ENCODE data around the gene SIGLEC10. TPM values are rescaled to one million over a fixed set of nuclear protein-coding genes. Genes with fewer than 3 reads are reported as not detected.
"Not testable (repeated sequence)": the region's sequence is repeated elsewhere in the genome, so short reads cannot be mapped to it uniquely, and the experiment has no call there.

Gene SIGLEC10
- total RNA-seq, 2 experiments from 2014 or later: 1.2 to 1.8 TPM

GRCh38 chr19:51407511-51408131, 9.8 kb downstream of the SIGLEC10 start:
- CTCF ChIA-PET: interaction anchor here (0.6 to 2.4 kb wide), 10 partner anchors 9 to 249 kb away, joined by 3 to 6 read pairs (median 4); partner anchors contain the start of gene ETFB
- POLR2A ChIA-PET: interaction anchor here (0.9 kb wide), 1 partner anchor 12 kb away, joined by 3 read pairs; no protein-coding TSS in a partner anchor

- ChIA-PET POLR2A (no interaction called here), CTCF (interaction anchor here (1.2 kb wide), 1 partner anchor 20 kb away, joined by 4 read pairs; no protein-coding TSS in a partner anchor)
Observed at GRCh38 chr19:51402117-51402516, 15.3 kb downstream of the SIGLEC10 start.

- CTCF ChIA-PET: interaction anchor here (1.0 to 1.8 kb wide), 2 partner anchors 38 to 115 kb away, joined by 4 to 5 read pairs; no protein-coding TSS in a partner anchor
- POLR2A ChIA-PET: interaction anchor here (0.6 kb wide), 1 partner anchor 35 kb away, joined by 3 read pairs; no protein-coding TSS in a partner anchor
Observed at GRCh38 chr19:51399936-51400335, 17.5 kb downstream of the SIGLEC10 start.

- ChIA-PET POLR2A (no interaction called here), CTCF (interaction anchor here (1.0 to 2.2 kb wide), 5 partner anchors 9 to 258 kb away, joined by 3 to 7 read pairs (median 4); no protein-coding TSS in a partner anchor)
Observed at GRCh38 chr19:51399231-51399630, 18.2 kb downstream of the SIGLEC10 start.

GRCh38 chr19:51398096-51398704, 19.2 kb downstream of the SIGLEC10 start:
- ChIA-PET CTCF (interaction anchor here (0.6 to 2.2 kb wide), 9 partner anchors 10 to 259 kb away, joined by 3 to 7 read pairs (median 3); no protein-coding TSS in a partner anchor), POLR2A (no interaction called here)

GRCh38 chr19:51397453-51397852, 20.0 kb downstream of the SIGLEC10 start:
- POLR2A ChIA-PET: not testable (repeated sequence)
- CTCF ChIA-PET: interaction anchor here (0.6 to 2.2 kb wide), 8 partner anchors 10 to 260 kb away, joined by 3 to 7 read pairs (median 4); no protein-coding TSS in a partner anchor

GRCh38 chr19:51396175-51396574, 21.3 kb downstream of the SIGLEC10 start:
- ChIA-PET POLR2A (interaction anchor here (0.7 to 3.4 kb wide), 8 partner anchors 20 to 198 kb away, joined by 3 to 37 read pairs (median 4); partner anchors contain the start of genes ETFB and NKG7), CTCF (interaction anchor here (1.3 to 3.5 kb wide), 5 partner anchors 21 to 45 kb away, joined by 4 to 26 read pairs (median 15); partner anchors contain the start of genes NKG7 and SIGLEC10)

GRCh38 chr19:51394050-51394836, 23.2 kb downstream of the SIGLEC10 start:
- ChIA-PET POLR2A (interaction anchor here (0.6 to 3.4 kb wide), 9 partner anchors 18 to 268 kb away, joined by 3 to 37 read pairs (median 12); partner anchors contain the start of genes ETFB and NKG7), CTCF (interaction anchor here (0.7 to 3.5 kb wide), 11 partner anchors 12 to 263 kb away, joined by 3 to 26 read pairs (median 6); partner anchors contain the start of genes ETFB, NKG7 and SIGLEC10)

GRCh38 chr19:51392701-51393100, 24.7 kb downstream of the SIGLEC10 start:
- ChIA-PET CTCF (interaction anchor here (1.2 kb wide), 1 partner anchor 21 kb away, joined by 4 read pairs; the partner anchor contains the start of gene NKG7), POLR2A (no interaction called here)

GRCh38 chr19:51391073-51391611, 26.3 kb downstream of the SIGLEC10 start:
- CTCF ChIA-PET: no interaction called here
- POLR2A ChIA-PET: no interaction called here

- ChIA-PET POLR2A (no interaction called here), CTCF (interaction anchor here (0.6 kb wide), 1 partner anchor 15 kb away, joined by 3 read pairs; no protein-coding TSS in a partner anchor)
Observed at GRCh38 chr19:51389143-51389542, 28.3 kb downstream of the SIGLEC10 start.

GRCh38 chr19:51387924-51388389, 29.5 kb downstream of the SIGLEC10 start, which contains the start of gene LIM2:
TSS of gene LIM2 (minus strand) at chr19:51387974. CDS start at chr19:51387443, 531 bp downstream.
- ChIA-PET POLR2A (no interaction called here), CTCF (interaction anchor here (1.0 to 1.1 kb wide), 2 partner anchors 30 to 269 kb away, joined by 3 read pairs; no protein-coding TSS in a partner anchor)

GRCh38 chr19:51386882-51387520, 30.4 kb downstream of the SIGLEC10 start:
- POLR2A ChIA-PET: no interaction called here
- CTCF ChIA-PET: no interaction called here

- POLR2A ChIA-PET: no interaction called here
- CTCF ChIA-PET: interaction anchor here (0.6 to 1.3 kb wide), 2 partner anchors 12 to 909 kb away, joined by 3 read pairs; no protein-coding TSS in a partner anchor
Observed at GRCh38 chr19:51382004-51382403, 35.4 kb downstream of the SIGLEC10 start.

GRCh38 chr19:51380379-51380778, 37.1 kb downstream of the SIGLEC10 start:
- ChIA-PET POLR2A (interaction anchor here (0.6 kb wide), 1 partner anchor 10 kb away, joined by 5 read pairs; no protein-coding TSS in a partner anchor), CTCF (interaction anchor here (1.3 to 1.4 kb wide), 2 partner anchors 13 to 39 kb away, joined by 4 to 5 read pairs; partner anchors contain the start of gene VSIG10L)

GRCh38 chr19:51377422-51377821, 40.0 kb downstream of the SIGLEC10 start:
- CTCF ChIA-PET: interaction anchor here (0.7 to 1.2 kb wide), 2 partner anchors 21 to 97 kb away, joined by 3 to 5 read pairs; no protein-coding TSS in a partner anchor

GRCh38 chr19:51375504-51376221, 41.8 kb downstream of the SIGLEC10 start:
- ChIA-PET CTCF (interaction anchor here (1.0 kb wide), 1 partner anchor 35 kb away, joined by 3 read pairs; no protein-coding TSS in a partner anchor), POLR2A (interaction anchor here (1.0 to 1.9 kb wide), 3 partner anchors 8 to 20 kb away, joined by 3 to 9 read pairs (median 4); no protein-coding TSS in a partner anchor)

More at GRCh38 chr19:51377422-51377821, 40.0 kb downstream of the SIGLEC10 start:
- POLR2A ChIA-PET: interaction anchor here (1.9 kb wide), 1 partner anchor 16 kb away, joined by 9 read pairs; no protein-coding TSS in a partner anchor

Measured in activated CD8-positive, alpha-beta memory T cell treated with anti-CD3 and anti-CD28 coated beads for 36 hours (primary cell).